Adrenal gland (tissue), 12 donors: ENCODE data around the gene FAM219A. TPM values are rescaled to one million over a fixed set of nuclear protein-coding genes. Genes with fewer than 3 reads are reported as not detected.
"Not testable (repeated sequence)": the region's sequence is repeated elsewhere in the genome, so short reads cannot be mapped to it uniquely, and the experiment has no call there.

ENCODE experiments used
- DNase-seq, 7 donors: peaks; one replicate each; pipeline ENCODE4 v3.0.0-alpha.2; 2019 to 2020
- H3K27ac ChIP-seq, 5 donors: fragments of 200-600 bp; sonication (generic) in 4 of 5; 1 replicate in 3 of 5; 2 replicates in 2 of 5; pipeline versions ENCODE4 v1.5.1 to v1.8.0; 2016 to 2020; ENCODE audit warnings: mild to moderate bottlenecking in 1 of 5
- H3K27me3 ChIP-seq: fragments of 200-600 bp; 2 replicates; pipeline ENCODE4 v1.8.0; 2021
- H3K36me3 ChIP-seq, 2 donors: fragments of 200-600 bp; replicated peaks in 1 of 2; 1 replicate in 1 of 2; 2 replicates in 1 of 2; pipeline versions ENCODE4 v1.5.1 to v1.8.0; 2018 to 2022
- H3K4me1 ChIP-seq, 2 donors: fragments of 200-600 bp; replicated peaks in 1 of 2; 1 replicate in 1 of 2; 2 replicates in 1 of 2; pipeline versions ENCODE4 v1.5.1 to v1.8.0; 2018 to 2021
- H3K4me3 ChIP-seq, 4 donors: fragments of 200-600 bp; sonication (generic) in 3 of 4; one replicate each; pipeline ENCODE4 v1.5.1; 2016 to 2018
- H3K9me3 ChIP-seq, 3 donors: fragments of 200-600 bp; sonication (generic) in 1 of 3; replicated peaks in 1 of 3; 1 replicate in 2 of 3; 2 replicates in 1 of 3; pipeline versions ENCODE4 v1.5.1 to v1.8.0; 2016 to 2021
- CTCF ChIP-seq, 6 experiments: fragments of 450-650 bp in 4 of 6; fragments of 200-600 bp in 2 of 6; sonication (generic) in 1 of 6; IDR thresholded peaks; 1 replicate in 5 of 6; 2 replicates in 1 of 6; pipeline versions ENCODE4 v1.5.1 to v1.8.0; 2016 to 2021; ENCODE audit warnings: antibody characterized with exemption in 6 of 6, mild to moderate bottlenecking in 2 of 6, moderate library complexity in 1 of 6
- POLR2A ChIP-seq, 2 donors: fragments of 450-650 bp; IDR thresholded peaks; one replicate each; pipeline ENCODE4 v1.6.1; 2017; ENCODE audit warnings: antibody characterized with exemption in 2 of 2, mild to moderate bottlenecking in 2 of 2, moderate library complexity in 1 of 2
- WGBS, 4 donors: extraction: QIAGEN DNeasy Blood & Tissue Kit in 2 of 4; methylation state at CpG; one replicate each; pipeline versions ENCODE4 v1.1.5 to v1.1.7; 2013 to 2017; 5-methylcytosine and 5-hydroxymethylcytosine counted together
- intact Hi-C, 2 donors: fragments of 100-400 bp; cut with DNase I; formaldehyde crosslinking; loops; one replicate each; pipeline versions ENCODE4 v1.14.1 to v1.15.0; 2022 to 2023
- polyA plus RNA-seq, 3 donors: library from polyadenylated mRNA; stranded (reverse); fragments of 200-250 nt in 2 of 3; fragments of 350-450 nt in 1 of 3; fragmentation: Illumina TruSeq in 1 of 3; extraction: RNeasy Lipid Tissue Mini Kit (QIAGEN cat#74804) in 1 of 3; gene quantifications; one replicate each; pipeline ENCODE4 v1.2.3, GENCODE V29; 2013 to 2014
- total RNA-seq, 9 donors: library from RNA; depleted of rRNA in 4 of 9; stranded (reverse); fragments of >200 nt in 4 of 9; fragments of 120-200 nt in 1 of 9; fragmentation: NEBNext Ultra II Directional in 1 of 9; extraction: Animal tissue kit (Norgen Biotek cat#: 25700) in 1 of 9; gene quantifications; one replicate each; pipeline versions ENCODE4 v1.1.0 to v1.2.4, GENCODE V29; 2013 to 2023
- donor health status: healthy with polysubstance abuse.
- donor health status: Bipolar disorder and iron deficiency.
- donor health status: DM: yes; HTN: yes; CAD: no.
- donor health status: DM: no; HTN: no; CAD: no.
- donor health status: DM: no; HTN: no; CAD: no.
- donor health status: DM: yes; HTN: yes; CAD: no.

The FAM219A gene
- total and polyA plus RNA-seq, 12 donors, result 7.6 to 26.9 (median 14.9) TPM

GRCh38 chr9:34369636-34370035, 88.7 kb downstream of the FAM219A start:
- intact Hi-C loops, result no loop called here
- no peaks in the 10 kb centered on the region for H3K9me3 ChIP-seq
- no peak for DNase-seq
- H3K27ac ChIP-seq, result no peak overlapping the region
- H3K4me1 ChIP-seq, result no peaks in the 10 kb centered on the region
- WGBS, 4 donors, result 89 to 95% (median 93%) methylated on average over 3 to 4 of the region's 4 CpGs
- H3K4me3 ChIP-seq, result no peak overlapping the region
- TF ChIP-seq POLR2A (IDR thresholded peaks at IDR 0.05) (no peak), CTCF (IDR thresholded peaks at IDR 0.05) (no peak)
- H3K27me3 ChIP-seq, result no peaks in the 10 kb centered on the region
- H3K36me3 ChIP-seq, result peaks cover 0 to 18% of the 10 kb centered on the region in 2 donors

GRCh38 chr9:34368796-34369195, 89.6 kb downstream of the FAM219A start:
- H3K27me3 ChIP-seq, H3K27ac ChIP-seq, intact Hi-C loops, DNase-seq, H3K4me3 ChIP-seq, H3K4me1 ChIP-seq, H3K9me3 ChIP-seq: not testable (repeated sequence)
- 94 to 100% (median 96%) methylated on average over 5 of the region's 5 CpGs for WGBS, 4 donors
- H3K36me3 ChIP-seq, result peaks cover 0 to 18% of the 10 kb centered on the region in 2 donors

GRCh38 chr9:34367751-34368410, 90.5 kb downstream of the FAM219A start:
- H3K27me3 ChIP-seq, DNase-seq, H3K9me3 ChIP-seq, intact Hi-C loops, H3K27ac ChIP-seq, H3K4me1 ChIP-seq, H3K4me3 ChIP-seq: not testable (repeated sequence)
- WGBS, 4 donors, result 98 to 100% (median 99%) methylated on average over 2 to 3 of the region's 3 CpGs
- peaks cover 0 to 18% of the 10 kb centered on the region in 2 donors for H3K36me3 ChIP-seq

- 66 to 82% (median 72%) methylated on average over 2 of the region's 2 CpGs for WGBS, 4 donors
- Histone ChIP-seq H3K27ac (no peak overlapping the region), H3K27me3 (no peaks in the 10 kb centered on the region), H3K36me3 (peaks cover 0 to 10% of the 10 kb centered on the region in 2 donors), H3K9me3 (no peaks in the 10 kb centered on the region), H3K4me3 (no peak overlapping the region), H3K4me1 (no peaks in the 10 kb centered on the region)
- TF ChIP-seq CTCF (IDR thresholded peaks at IDR 0.05), result no peak
- no peak for TF ChIP-seq POLR2A (IDR thresholded peaks at IDR 0.05)
- DNase-seq, result no peak
- intact Hi-C loops, result no loop called here
Measured at GRCh38 chr9:34366365-34366764, 92.0 kb downstream of the FAM219A start.

GRCh38 chr9:34365282-34365681, 93.1 kb downstream of the FAM219A start:
- Histone ChIP-seq H3K4me3 (no peak overlapping the region), H3K4me1 (no peaks in the 10 kb centered on the region), H3K27ac (no peak overlapping the region), H3K27me3 (no peaks in the 10 kb centered on the region), H3K9me3 (no peaks in the 10 kb centered on the region), H3K36me3 (no peaks in the 10 kb centered on the region)
- WGBS, 4 donors, result 56 to 71% (median 68%) methylated on average over 2 of the region's 2 CpGs
- intact Hi-C loops, result no loop called here
- DNase-seq, result peak in 2 of 7 donors; percentile 7 to 18
- TF ChIP-seq POLR2A (IDR thresholded peaks at IDR 0.05) (no peak), CTCF (IDR thresholded peaks at IDR 0.05) (no peak)
